GM18508 (cell line): Measurements from ENCODE around the gene PIP4K2A.
"Not testable (repeated sequence)": the region's sequence is repeated elsewhere in the genome, so short reads cannot be mapped to it uniquely, and the experiment has no call there.

Experiments
- ATAC-seq: cut with Tn5 transposase; IDR thresholded peaks from one replicate; pipeline ENCODE4 v1.9.1; 2021; ENCODE audit warnings: moderate number of reproducible peaks; ENCODE audit not compliant: insufficient read depth, unreplicated experiment

Gene PIP4K2A

DNA sequence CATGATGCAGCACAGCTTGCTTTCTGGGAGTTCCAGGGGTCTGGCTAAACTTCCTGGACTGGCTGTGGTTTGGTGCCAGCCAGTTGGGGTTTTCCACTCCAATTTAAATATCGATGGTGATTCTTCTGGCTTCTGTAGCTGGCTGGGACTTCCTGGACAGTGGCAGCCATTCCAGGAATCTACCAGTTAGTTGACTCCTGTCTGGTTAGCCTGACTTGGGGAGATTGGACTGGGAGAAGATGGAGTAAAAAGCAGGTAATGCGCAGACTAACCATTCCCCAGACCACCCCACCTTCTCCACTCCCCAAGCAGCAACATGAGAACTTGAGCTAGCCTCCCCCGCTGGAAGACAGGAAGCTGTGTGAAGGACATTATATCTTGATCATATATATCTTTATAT, 6.3 kb upstream of the PIP4K2A start:
- ATAC-seq = no peak

DNA sequence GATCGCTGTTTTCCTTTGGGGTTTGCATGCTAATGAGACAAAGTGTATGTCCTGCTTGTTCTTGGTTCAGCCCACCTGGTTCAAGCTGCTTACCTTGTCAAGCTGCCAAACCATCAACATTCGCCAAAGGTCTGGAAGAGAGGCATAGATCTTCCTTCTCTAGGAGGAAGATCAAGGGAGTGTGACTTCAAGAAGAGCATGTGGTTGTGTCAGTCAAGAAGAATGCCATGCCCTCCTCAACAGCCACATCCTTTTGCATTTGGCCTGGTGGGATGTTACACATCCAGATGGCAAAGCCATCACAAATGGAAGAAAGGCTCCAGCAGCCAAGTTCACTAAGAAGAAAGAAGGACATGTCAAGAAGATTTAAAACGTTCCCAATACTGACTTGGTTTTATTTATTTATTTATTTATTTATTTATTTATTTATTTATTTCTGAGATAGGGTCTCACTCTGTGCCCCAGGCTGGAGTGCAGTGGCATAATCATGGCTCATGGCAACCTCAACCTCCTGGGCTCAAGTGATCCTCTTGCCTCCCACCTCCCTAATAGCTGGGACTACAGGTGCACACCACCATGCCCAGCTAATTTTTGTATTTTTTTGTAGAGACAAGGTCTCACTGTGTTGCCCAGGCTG, 5.1 kb upstream of the PIP4K2A start:
- ATAC-seq = no peak

DNA sequence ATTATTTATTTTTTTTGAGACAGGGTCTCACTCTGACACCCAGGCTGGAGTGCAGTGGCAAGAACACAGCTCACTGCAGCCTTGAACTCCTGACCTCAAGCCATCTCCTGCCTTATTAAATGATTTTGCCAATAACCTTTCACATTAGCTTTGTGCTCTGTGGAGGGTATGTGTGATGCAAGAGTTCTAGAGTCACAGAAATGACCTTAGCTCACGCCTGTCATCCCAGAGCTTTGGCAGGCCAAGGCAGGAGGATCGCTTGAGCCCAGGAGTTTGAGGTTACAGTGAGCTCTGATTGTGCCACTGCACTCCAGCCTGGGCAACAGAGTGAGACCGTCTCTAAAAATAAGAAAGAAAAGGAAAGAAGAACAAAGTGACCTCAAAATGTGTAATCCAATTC, 4.3 kb upstream of the PIP4K2A start:
- not testable (repeated sequence) for ATAC-seq

DNA sequence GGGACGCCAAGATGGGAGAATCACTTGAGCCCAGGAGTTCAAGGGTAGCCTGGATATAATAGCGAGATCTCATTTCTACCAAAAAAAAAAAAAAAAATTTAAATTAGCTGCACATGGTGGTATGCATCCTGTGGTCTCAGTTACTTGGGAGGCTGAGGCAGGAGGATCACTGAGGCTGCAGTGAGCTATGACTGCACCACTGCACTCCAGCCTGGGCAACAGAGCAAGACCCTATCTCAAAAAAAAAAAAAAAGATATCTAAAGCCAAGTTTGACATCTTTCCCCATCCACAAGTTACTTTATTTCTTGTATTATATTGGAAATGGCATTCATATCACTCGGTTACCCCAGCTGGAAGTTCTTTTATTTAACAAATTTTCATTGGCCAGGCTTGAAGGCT, 3.4 kb upstream of the PIP4K2A start:
- ATAC-seq = no peak

DNA sequence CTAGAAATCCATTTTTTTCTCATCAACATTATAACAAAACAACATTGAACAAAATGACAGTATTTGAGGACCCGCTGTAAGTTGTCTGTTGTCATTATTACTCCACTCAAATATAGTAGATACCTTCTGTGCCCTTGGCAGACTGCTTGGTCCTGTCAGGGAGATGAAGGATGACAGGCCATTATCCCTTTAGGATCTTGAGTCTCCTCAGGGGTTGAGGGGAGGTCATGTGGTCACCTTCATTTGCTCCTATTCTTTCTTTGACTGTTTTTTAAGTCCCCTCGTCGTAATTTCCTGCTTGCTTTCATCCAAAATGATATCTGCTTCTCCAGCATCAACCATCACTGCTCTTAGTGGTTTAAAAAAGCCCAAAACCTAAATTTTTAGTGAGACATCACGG, 2.6 kb upstream of the PIP4K2A start:
- ATAC-seq = no peak

DNA sequence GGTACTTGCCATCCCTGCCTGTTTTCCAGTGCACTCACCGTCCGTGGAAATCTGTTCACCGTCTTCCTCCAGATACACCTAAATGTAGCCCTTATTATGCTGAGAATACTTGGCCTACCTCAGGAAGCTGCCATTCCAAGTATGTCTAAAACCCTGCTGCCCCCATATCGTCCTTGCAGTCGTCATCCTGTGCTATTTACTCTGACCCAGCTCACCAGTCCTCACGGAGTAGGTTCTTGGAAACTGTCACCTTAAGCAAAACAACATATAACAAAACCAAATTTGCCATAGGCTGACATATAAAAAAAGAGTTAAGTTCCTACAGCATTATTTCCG, 880 bp upstream of the PIP4K2A start:
- no peak for ATAC-seq

DNA sequence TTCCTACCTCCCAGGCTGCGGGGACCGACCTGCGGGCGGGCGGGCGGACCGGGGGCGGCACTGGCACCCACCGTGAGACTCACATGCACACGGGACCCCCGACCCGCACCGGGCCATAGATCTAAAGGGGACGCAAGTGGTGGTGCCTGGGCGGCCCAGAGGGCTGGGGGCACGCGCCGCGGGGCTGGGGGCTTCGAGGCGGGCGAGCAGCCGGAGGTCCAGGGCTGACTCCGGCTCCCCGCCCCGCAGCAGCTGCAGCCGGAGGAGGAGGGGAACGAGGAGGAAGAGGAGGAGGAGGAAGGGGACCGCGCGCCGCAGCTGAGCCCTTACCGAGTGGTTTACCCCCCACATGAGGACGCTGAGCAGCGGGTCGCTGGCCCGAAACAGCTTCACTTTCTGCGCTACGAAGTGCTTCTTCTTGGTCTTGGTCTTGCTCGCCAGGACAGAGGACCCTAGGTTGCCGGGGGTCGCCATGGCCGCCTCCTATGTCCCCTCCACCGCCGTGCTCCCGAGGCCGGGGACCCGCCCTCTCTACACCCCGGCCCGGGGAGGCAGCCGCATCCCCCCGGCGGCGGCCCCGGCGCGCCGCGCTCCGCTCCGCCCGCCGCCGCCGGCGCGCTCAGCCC, 412 bp downstream of the PIP4K2A start:
- peak; percentile 7 for ATAC-seq

DNA sequence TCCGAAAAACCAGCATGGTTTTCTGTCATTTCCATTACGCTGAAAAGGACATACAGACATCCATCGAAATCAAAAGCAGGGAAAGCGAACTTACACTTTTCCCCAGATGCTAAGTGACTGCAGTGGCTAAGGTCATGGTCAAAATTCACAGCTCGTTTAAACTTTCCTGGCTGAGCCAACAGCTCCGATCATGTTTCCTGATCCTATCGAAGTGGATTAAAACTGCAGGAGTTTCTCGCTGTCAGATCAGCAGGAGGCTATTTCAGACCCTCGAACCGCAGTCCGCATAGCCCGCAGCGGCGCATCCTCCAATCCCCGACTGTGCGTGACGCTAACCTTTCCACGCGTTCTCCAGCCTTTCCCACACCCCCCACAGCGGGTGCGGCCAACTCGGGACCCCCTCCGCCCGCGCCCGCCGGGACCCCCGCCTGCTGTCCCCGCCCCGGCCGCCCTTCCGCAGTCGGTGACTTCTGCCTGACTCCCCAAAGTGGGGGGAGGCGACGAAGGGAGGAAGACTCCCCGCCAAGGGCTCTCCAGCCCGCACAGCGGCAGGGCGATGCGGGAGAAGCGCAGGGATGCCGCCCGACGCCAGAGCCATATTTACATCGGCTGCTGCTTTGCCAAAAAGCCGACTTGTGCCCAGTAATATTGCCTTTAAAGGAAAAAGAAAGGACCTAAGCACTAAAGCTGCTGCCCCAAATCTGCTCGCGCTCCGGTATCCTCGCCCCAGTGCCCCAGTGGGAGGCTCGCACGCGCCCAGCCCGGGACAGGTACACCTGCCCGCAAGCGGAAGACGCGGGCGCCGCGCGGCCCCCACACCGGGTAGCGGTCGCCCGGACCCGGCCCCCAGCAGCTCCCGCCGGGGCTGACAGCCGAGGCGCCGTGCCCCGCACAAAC, 1.2 kb downstream of the PIP4K2A start:
- ATAC-seq = no peak

DNA sequence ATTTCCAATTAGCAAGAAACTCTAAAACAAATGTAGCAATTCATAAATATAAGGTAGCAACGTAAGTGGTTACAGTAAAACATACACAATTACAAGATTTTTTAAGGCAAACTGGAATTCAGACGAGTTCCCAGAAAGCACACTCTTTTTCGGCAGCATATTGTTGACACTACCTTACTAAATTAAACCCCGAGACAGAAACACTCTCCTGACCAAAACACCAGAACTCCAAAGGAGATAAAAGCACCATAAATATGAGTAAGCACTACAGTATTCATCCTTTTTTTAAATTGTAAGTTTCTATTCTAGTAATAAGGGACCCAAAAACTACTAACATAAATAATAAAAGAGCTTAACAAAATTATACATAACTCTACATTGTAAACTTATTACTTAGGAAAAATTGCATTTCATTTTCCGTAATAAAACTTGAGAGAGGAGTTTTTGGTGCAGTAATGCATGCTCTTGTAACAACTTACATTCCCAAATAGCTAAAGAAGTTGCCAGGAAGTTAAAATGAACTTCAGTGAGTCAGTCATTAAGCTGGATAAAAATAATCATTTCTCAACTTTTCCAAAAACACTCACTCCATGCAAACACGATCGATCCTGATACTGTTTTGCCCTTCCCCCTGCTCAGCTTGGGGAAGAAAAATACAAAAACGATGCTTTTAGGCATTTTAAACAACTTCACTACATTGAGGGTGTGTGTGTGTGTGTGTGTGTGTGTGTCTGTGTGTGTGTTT, 2.0 kb downstream of the PIP4K2A start:
- ATAC-seq = no peak

DNA sequence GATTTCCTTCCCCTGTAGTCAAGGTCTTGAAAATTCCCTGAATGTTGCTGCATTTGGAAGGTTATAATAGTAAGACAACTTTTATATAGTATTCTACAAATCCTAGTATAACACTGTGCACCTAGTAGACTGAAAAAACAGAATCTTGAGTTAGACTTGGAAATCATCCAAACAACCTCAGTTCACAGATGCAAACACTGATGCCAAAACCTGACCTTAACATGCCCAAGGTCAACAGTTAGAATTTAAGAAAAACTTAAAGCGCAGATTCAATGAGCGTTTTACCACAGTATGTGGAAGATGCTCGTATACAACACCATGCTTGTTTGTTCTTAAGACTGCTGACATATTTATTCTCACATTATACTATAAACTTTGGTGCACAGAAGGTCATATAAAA, 3.0 kb downstream of the PIP4K2A start:
- ATAC-seq = no peak

DNA sequence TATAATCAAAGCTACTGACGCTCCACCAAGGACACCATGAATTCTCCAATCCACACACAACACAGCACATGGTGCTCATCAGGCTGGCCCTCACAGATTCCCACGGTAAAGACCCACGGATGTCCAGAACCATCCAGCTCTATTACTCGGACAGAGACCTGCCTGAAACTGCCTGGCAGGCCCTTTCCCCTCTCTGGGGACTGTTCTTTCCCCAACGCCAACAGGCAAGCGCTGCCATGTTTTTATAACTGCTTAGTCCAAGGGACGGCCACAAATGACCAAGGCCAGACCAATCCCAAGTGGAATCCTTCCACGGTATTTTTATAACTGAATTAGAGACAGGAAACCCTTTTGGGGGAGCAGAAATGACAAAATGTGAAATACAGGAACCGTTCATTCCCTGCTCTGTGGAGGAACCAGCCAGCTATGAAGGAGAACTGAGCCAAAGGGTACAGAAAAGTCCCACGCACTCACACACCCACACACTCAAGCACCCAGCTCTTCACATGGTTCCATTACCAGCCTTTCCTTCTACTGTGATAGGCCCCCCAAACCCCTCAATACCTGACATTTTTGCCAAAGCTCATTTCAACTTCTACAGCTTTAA, 4.1 kb downstream of the PIP4K2A start:
- no peak for ATAC-seq

DNA sequence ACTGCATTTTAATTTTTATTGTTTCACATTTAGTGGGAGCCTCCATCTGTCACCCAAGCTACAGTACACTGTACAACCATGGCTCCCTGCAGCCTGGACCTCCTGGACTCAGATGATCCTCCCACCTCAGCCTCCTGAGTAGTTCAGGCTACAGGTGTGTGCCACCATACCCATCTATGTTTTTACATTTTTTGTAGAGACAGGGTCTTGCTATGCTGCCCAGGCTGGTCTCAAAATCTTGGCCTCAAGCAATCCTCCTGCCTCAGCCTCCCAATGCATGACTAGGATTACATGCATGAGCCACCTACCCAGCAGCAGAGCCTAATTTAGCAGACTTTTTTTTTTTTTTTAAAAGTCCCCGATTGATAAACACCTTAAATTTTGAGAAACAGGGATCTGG, 5.6 kb downstream of the PIP4K2A start:
- no peak for ATAC-seq

DNA sequence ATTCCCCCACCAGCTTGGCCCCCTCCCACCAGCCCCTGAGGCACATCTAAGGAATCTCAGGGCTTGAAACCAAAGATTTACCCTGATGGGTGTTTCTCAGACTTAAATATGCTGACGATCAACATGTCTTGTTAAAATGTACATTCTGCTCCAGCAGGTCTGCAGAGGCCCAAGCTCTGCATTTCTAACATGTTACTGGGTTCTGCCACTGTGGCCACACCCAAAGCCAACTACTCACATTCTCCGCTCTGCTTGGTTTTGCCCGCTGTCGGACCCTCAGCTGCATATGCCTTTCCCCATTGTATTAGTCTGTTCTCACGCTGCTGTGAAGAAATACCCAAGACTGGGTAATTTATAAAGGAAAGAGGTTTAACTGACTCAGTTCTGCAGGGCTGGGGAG, 8.9 kb downstream of the PIP4K2A start:
- ATAC-seq = no peak

DNA sequence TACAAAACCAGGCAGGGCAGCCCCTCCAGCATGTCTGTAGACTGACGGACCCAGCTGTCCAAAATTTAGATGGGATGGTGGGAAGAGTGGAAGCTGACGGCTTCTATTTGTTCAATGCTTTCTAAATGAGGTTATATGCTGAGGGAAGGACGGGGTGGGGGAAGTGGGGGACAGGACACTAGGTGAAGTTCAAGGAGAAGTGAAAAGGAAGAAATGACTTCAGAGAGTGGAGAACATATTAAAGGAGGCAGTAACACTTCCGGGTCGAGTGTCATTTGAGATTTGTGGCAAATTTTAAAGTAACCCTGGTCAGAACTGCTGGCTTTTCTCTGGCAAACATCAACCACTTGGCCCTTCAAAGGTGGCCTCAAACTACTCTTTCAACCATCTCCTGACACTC, 9.4 kb downstream of the PIP4K2A start:
- ATAC-seq = no peak

DNA sequence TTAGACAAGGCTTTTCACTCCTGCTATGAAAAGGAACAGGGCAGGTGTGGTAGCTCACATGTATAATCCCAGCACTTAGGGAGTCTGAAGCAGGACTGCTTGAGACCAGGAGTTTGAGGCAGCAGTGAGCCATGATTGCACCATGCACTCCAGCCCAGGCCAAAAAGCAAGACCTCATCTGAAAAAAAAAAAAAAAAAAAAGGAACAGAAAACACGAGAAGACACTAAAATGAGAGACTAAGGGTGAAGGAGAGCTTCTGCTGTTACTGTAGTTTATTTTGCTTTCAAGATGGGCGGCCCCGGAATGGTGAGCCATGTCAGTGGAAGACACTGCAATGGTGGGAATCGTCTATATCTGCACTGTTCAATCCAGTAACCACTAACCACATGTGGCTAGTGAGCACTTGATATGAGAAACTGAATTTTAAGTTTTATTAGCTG, 9.9 kb downstream of the PIP4K2A start:
- ATAC-seq = no peak

DNA sequence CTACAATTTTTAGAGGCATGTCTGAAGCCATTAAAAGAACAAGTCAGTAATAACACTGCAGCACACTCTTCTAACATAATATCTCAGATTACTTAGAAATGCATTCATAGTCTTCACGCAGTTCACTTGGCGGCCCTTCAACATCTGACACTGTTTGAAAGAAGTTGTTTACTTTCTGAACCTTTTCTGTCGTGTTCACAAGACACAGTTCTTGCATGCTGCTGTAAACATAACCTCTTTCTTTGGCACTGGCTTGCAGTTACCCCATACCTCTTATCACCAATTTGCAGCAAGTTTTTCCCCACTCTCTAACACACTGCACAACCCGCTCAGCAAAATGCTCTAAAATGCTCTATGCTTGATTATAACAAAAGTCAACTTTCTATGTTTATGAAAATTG, 12.0 kb downstream of the PIP4K2A start:
- ATAC-seq = no peak

DNA sequence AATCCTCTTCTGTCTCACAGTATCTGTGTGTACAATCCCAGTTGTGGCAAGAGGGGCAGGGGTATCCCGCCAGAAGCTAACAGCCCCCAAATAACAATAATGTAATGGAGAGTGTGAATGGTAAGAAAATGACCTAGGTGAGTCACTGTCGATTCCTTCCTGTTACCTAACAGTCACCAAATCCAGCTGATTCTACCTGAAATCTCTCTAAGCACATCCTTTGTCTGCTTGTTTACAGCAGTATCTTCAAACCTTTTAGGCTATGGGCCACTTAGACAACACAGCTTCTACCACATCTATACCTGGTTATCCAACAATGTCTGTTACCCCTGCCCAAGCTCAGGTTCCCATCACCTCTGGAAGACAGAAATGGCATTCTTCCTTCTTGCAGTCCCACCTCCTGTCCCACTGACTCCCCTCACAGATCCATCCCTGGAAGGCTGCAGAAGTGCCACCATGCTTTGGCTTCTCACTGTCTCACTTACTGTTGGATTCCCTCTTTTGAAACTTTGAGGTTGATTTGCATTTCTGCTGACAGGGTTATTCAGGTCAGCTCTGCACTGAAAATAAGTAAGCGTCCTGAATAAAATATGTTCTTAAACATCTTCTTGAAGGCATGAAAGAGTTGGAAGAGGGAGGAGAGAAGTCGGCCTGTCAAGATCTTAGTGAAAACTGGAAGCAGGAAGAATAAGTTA, 13.1 kb downstream of the PIP4K2A start:
- ATAC-seq = no peak

DNA sequence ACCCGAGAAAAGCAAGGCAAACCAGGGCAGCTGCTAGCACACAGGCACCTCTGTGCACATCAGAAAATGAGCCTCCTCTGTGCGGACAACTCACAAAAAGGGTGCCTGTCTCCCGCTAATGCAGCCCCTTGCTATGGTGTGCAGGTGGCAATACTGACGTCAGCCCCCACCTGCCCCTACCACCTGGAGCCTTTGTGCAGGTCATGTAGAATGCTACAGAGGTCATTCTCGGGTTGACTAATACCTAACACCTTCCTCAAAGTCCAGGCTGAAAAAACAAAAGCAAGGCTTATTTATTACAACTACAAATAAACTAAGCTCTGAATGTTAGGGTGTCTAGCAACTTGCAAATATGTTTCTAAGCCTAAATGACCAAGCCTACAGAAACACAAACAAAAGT, 13.9 kb downstream of the PIP4K2A start:
- no peak for ATAC-seq

DNA sequence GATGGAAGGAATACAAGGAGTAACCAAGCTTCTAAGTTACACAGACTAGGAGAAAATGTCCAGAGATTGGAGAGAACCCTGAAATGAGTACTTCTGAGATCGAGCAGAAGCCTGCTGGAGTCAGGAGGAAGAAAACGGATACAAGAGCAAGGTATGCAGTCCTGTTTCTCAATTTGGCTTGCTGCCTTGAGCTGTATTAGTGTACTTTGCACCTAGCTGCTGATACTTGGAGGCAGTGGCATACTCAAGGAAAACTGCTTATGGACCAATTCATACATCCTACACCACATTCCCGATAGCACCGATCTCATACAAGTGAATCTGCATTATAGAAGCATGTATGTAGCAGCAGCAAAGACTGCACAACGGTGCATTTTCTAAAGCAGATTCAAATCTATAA, 14.4 kb downstream of the PIP4K2A start:
- ATAC-seq = no peak

DNA sequence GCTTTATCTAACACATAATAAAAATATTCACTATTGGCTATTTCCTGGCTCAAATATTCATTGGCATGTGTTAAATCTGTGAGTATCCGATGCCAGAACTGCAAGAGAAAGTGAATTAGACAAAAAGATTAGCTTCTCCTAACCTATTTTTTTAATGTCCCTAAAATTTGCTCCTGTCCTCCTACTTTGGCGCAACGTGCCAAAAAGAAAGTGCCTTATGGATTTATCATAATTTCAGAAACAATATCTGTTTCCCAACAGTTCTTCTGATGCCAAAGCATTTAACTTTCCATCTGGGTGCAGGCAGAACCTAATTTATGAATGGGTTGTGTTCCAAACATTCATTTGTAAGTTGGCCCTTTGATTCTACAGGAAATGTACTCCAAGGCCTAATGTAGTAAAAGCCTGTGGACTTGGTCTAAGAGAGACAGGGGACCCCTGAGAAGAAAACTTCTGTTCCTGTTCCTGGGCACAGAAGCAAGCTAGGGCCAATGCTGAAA, 15.4 kb downstream of the PIP4K2A start:
- no peak for ATAC-seq
